ENCODE measurements around the gene PODXL.

The PODXL gene

DNA sequence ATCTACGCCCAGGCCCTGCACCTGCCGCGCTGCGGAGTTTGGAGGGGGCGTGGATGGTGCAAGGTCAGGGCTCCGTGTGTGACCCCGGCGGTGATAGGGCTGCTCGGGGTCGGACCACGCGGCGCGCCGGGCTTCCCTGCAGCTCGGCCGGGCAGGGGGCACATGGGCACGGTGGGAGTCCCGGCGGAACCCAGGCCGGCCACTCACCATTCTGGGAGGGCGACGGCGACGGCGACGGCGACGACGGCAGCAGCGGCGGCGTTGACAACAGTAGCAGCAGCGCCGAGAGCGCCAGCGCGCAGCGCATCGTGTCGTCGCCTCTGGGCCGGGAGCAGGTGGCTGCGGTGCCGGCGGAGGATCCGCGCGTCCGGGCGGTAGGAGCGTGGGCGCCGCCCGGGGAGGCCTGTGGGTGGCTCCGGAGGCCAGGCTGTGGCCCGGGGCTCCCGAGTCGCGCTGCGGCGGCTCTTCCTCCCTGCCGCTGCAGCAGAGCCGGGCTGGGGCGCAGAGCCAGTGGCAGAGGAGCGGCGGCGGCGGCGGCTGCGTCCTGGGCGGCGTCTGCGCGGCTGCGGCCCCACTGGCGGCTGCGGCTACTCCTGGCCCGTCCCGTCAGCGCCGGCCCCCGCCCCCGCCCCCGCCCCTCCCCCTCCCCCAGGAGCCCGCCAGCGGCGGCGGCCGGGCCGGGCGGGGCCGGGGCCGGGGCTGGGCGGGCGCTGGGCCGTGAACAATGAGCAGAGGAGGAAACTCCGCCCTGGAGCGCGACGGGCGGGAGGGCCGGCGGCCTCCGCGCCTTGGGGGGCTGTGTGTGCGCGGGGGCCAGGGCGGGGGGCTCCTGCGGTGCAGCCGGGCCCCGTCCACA lies at the start of gene PODXL:
TSS of gene PODXL (minus strand) at position 576 of the 856 bp plus-strand sequence. CDS start at position 307, 269 bp downstream.
- peak; percentile 81 for DNase-seq (ENCODE audit: low read depth)

DNA sequence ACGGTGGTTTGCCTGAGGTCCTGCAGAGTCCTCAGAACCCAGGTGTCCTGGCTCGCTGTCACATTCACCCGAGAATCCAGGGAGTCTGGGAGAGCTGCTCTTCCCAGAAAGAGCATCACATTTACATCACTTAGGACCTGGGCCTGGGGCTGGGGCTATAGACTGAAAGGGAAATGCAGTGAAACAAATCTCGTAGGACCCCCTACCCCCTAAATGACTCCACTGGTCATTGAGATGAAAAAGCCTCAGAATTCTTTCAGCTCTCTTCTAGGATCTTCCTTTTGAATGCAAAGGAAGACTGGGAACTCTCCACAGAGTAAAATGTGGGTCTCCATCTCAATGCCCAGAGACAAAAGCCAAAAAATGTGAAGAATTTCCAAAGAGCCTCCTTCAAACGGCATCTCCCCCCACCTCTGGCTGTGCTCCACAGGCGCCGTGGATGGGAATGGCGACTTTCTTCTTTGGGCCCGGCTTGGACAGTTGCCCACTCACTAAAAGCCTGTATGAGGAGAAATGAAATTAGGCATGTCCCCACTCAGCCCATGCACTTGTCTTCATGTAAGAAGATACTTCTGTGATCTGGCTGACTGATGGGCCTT lies 49.0 kb upstream of the PODXL start:
- DNase-seq (ENCODE audit: low read depth): peak; percentile 39

DNA sequence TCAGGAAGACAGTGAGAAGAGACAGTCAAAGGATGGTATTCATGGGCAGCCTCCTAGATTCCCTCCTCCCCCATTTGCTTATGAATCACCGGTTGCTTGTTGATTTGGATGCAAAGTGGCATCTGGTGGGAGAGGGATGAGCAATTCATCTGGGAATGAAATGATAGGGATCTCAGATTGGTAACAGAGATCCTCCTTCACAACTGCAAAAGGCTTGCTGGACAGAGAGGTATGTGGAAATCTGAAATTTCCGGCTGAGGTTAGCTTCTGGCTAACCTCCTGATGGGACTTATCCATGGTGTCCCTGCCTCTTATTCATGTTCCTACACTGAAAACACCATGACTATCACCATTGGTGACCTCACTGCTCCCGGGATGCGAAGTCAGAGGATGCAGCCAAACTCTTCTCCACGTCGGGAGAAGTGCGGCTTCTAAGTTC lies 48.4 kb upstream of the PODXL start:
- DNase-seq (ENCODE audit: low read depth): peak; percentile 98

DNA sequence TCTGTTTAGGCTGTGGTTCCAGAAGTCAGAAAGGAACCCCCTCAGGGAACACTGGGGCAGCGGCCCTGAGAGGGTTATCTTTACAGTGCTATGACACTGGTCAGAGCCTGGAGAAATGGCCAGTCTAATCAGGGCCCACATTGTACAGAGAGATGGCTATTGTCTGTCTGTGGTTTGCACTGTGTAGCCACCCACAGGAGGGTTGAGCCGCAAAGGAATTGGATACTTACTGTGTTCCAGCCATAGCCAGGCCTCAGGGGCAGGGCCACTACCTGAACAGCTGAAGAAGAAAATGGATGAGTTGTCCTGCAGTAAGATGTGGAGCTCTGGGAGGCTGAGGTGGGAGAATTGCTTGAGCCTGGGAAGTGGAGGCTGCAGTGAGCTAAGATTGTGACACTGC lies 47.5 kb upstream of the PODXL start:
- DNase-seq (ENCODE audit: low read depth): no peak

DNA sequence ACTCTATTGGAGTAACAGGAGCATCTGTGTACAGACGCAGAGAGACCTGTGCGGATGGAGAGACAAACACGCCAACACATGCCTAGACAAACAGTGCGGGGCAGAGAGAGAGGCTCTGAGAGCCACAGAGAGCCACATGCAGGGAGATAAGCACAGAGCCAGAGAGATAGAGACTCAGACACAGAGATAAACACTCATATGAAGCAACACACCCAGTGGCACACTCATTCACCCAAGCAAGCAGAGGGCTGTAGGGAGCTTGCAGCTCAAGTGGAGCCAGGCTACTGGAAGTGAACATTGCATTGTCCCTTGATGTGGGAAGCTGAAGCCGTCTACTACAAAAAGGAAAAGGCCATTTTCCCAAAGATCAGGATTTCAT lies 46.6 kb upstream of the PODXL start:
- no peak for DNase-seq (ENCODE audit: low read depth)

- peak; percentile 58 for DNase-seq (ENCODE audit: low read depth)
These were observed 46.0 kb upstream of the PODXL start for GRCh38 chr7:131602304-131602993.

- DNase-seq (ENCODE audit: low read depth): peak; percentile 75
These were observed 43.9 kb upstream of the PODXL start for GRCh38 chr7:131600085-131600881.

DNA sequence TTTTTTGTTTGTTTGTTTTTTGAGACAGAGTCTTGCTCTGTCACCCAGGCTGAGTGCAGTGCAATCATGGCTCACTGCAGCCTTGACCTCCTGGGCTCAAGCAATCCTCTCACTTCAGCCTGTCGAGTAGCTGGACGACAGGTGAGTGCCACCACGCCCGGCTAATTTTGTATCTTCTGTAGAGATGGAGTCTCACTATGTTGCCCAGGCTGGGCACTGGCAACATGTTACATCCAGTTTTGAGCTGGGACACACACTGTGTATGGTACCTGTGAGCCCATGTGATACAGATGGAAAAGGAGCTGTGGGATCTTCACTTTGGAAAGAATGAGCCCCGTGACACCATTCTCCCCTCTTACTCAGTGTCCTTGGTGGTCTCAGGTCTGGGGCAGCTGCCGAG lies 40.4 kb upstream of the PODXL start:
- no peak for DNase-seq (ENCODE audit: low read depth)

GRCh38 chr7:131595699-131596098 lies 39.3 kb upstream of the PODXL start:
- no peak for DNase-seq (ENCODE audit: low read depth)

GRCh38 chr7:131591687-131592319 lies 35.4 kb upstream of the PODXL start:
- no peak for DNase-seq (ENCODE audit: low read depth)

GRCh38 chr7:131587315-131587923 lies 31.0 kb upstream of the PODXL start:
- no peak for DNase-seq (ENCODE audit: low read depth)

DNA sequence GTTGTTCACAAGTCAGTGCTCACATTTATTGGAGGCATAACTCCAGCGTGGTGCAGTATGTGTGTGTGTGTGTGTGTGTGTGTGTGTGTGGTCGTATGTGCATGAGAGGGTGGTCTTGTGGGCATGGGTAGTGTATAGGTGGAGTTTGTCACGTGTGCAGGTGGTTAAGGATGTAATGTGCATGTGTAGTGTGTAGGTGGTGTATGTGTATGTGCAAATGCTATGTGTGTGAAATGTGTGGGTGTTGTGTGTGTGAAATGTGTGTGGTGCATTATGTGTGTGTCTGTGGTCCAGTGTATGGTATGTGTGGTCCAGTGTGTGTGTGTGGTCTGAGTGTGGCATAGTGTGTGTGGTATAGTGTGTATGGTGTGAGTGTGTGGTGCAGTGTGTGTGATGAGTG lies 30.3 kb upstream of the PODXL start:
- no peak for DNase-seq (ENCODE audit: low read depth)

GRCh38 chr7:131586259-131586658 lies 29.8 kb upstream of the PODXL start:
- no peak for DNase-seq (ENCODE audit: low read depth)

DNA sequence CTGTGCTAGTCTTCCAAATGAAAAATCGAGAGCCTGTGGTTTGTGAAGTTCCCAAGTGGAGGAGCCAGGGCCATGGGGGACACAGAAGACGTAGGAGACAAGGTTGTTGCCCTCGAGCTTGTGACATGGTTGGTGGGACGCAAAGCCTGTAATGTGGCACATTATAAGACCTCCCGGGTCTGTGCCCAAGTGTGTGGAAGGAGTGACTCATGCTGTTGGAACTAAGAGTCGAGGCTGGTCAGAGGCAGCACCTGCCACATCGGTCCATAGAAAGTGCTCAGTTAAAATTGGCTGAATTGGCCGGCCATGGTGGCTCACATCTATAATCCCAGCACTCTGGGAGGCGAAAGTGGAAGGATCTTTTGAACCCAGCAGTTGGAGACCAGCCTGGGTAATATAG lies 27.0 kb upstream of the PODXL start:
- DNase-seq (ENCODE audit: low read depth): no peak

DNA sequence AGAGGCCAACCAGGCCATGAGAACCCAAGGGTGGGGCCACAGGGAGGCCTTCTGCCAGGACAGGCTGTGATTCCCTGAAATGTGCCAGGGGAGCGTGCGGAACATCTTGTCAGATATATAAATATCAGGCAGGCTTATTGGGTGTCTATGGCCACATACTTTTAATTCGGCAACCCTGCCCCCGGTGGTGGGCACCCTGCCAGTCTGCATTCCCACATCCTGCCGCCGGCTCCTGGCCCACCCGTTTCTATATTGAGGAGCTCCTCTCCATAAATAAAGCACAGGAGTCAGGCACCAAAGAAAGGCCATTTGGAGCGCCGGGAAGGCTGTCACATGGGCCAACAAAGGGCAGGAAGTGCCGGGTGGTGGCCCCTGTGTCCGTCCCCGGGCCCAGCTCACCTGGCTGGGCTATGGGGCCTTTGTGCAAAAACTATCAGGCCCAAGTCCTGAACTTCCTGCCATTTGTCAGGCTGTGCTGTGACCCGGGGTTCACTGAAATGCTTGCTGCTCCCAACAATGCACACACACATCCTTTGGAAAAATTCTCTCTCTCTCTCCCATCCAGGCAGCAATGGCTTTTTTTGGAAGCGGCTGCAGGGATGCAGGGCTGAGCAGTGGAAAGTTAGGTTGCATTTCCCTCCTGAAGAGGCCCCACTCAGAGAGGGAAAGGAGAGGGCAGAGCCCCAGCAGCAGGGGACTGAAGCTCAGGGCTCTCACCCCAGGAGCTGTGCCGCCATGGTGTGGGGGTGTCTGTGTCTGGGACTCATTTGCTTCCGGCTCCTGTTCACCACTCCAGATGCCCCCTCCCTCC lies 25.0 kb upstream of the PODXL start:
- DNase-seq (ENCODE audit: low read depth): peak; percentile 19

GRCh38 chr7:131578602-131579001 lies 22.2 kb upstream of the PODXL start:
- no peak for DNase-seq (ENCODE audit: low read depth)

GRCh38 chr7:131574741-131575140 lies 18.3 kb upstream of the PODXL start:
- DNase-seq (ENCODE audit: low read depth): peak; percentile 58

DNA sequence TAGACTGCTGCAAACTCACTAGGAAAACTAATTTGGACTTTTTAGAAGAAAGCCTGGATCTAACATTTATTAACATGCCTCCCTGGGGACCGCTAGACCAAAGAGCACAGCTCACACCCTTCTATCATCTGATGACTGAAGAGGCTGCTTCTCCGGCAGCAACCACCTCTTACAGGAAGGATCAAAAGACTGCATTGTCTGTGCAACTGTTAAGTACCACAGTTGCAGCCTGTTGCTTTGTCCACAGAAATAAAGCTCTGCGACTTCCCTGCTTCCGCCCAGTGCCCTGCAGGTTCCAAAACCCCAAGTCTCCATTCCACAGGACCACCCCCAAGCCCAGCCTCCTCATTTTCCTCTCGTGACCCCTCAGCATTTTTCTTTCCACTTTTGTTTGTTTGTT lies 14.0 kb upstream of the PODXL start:
- no peak for DNase-seq (ENCODE audit: low read depth)

GRCh38 chr7:131568970-131569369 lies 12.5 kb upstream of the PODXL start:
- no peak for DNase-seq (ENCODE audit: low read depth)

DNA sequence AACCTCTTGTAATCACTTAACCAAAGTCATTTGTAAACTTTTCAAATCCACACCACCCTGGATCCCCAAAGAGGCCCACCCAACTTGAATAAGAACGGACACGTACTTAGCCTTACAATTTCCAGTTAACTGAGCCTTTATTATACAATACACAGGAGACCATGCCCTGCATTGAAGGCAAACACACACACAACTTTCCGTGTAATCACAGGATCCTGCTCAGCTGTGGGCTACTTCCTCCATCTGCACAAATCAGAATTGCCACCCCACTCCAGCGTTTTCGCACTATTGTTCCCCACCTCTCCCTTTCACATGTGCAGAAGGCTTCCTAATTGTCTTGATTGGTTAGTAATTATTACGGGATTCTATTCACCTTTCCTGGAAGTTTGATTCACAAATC lies 12.1 kb upstream of the PODXL start:
- DNase-seq (ENCODE audit: low read depth): no peak

All from EH (cell line).